Nucleus accumbens (tissue), 56 donors: ENCODE data around the gene KSR2.

Experiments used
- DNase-seq, 56 donors: peaks; one replicate each; lab custom pipeline; 2025; lab: John Stamatoyannopoulos, UW

Gene KSR2

DNA sequence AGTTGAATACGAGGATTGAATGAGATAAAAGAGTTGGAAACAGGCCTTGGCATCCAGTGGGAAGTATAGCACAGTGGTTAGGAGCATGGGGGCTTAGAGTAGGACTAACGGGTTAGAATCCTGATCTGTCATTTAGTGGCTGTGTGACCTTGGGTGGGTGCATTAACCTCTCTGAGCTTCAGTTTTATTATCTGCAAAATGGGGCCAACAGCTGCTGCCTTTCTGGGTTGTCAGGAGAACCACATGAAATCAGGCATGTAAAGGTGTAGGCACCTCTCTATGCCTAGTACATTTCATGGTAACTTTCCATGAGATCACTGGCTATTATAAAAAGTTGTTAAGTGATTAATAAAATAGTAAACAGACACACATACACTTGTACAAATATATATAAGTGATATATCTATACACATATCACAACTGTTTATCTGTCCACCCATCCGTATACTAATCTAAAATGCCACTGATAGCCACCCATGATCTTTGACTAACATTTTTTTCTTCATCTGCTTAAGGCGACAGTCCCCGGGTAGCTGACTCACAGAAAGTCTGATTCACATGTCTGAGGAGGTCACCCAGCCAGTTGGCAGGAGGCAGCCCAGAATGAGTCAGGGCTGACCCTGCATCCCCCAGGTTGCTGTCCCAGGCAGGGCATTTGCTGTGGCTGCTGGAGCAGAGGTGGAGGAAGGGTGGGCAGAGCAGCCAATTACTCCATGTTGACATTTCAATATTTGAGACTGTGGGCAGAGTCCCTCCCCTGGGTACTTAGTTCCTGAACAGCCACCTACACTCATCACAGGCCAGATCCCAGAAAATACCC lies 481.7 kb downstream of the KSR2 start:
- peak in 4 of 56 donors; percentile 3 to 8 (median 6) for DNase-seq

DNA sequence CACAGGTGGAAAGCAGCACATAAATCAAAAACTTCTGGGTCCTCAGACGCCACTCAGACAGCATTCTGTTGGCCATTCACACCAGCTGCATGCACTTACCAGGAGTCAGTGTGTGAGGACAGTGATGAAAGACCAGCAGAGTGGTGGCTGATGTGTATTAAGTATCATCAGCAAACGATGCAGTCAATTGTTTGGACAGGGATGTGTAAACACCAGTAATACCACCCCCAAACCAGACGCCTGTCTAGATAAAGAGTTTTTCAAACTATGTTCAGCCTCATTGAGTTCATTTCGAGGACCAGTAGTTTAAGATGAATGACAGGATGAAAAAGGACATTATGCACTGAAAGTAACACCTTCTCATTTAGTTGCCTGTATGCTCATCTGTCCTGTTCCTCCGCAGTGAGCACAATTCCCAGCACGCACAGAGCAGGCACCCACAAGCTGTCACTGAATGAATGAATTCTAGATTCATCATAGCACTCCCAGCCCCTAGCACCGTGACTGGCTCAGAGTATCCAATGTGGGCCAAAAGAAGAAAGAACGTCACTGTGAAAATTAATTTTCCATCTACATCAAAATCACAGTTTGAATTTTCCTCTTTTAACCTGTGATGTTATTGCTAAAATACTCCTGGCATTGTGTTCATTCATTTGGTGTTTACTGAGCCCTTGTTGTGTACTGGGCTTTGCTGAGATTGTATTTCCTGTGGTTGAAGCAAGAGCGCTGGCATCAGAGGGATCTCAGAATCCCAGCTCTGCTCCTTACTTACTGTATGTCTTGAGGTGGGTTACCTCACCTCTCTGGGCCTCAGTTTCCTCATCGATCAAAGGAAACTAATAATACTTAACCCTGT lies 482.6 kb downstream of the KSR2 start:
- DNase-seq = peak in 12 of 56 donors; percentile 0 to 45 (median 7)

DNA sequence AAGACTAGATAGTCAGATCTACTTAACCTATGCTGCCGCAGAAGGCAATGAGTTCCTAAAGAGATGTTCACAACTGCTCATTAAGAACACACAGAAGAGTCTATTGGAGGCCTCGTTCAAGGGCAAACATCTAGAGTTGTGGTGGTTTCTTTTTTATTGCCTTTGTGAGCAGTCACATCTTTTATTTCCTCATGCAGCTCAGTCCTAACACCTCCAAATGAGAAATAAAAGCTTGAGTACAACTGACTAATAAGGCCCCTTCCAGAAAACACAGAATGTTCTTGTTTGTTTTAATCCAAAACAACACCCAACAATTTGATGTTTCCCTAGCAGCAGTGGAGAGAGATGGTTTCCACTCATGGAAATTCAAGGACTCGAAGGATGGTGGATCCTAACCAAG lies 483.9 kb downstream of the KSR2 start:
- no peak for DNase-seq

DNA sequence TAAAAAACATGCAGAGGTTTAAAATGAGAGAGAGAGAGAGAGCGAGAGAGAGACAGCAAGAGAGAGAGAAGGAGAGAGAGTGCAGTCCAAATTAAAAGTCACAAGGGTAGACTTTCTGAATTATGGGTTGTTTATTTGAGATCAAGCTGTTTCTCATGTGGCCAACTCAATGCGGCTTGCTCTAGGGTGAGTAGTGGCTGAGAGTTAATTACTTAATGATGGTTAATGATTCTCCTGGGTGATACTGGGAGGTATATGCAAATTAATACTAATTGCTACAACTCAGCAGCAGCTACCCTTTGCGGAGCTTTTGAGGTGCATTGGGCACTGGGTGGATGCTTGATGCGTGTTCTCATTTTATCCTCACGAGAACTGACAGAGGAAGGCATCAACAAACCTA lies 485.3 kb downstream of the KSR2 start:
- no peak for DNase-seq

DNA sequence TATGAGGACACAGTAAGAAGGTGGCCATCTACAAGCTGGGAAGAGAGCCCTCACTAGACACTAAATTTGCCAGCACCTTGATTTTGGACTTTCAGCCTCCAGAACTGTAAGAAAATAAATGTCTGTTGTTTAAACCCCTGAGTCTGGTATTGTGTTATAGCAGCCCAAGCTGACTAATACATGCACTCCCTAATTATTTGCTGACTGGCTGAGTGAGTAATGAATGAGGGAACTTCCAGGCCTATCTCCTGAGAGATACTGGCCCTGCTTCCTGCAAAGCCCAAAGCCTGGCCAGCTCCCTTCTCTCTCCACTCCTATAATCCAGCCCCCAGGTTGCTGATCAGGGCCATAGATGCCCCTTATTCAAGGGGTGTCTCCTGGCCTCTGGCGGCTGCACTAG lies 487.3 kb downstream of the KSR2 start:
- DNase-seq = no peak

DNA sequence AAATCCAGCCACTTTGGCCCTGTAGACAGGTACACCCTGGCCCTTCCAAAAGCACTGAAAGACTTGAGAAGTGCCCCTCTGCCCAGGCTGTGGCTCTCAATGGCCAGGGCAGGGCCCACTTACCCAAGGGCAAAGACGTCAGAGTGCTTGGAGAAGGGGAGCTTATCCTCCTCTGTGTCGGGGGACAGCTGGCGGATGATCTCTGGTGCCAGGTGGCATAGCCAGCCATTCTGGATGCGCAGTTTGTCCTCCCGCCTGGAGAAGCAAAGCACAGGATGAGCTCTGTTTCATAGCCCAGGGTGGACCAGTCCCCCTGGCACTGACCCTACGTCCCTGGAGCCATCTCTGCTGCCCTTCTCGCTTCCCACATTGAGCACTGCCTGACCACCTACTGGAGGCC lies 492.4 kb downstream of the KSR2 start:
- DNase-seq = no peak

DNA sequence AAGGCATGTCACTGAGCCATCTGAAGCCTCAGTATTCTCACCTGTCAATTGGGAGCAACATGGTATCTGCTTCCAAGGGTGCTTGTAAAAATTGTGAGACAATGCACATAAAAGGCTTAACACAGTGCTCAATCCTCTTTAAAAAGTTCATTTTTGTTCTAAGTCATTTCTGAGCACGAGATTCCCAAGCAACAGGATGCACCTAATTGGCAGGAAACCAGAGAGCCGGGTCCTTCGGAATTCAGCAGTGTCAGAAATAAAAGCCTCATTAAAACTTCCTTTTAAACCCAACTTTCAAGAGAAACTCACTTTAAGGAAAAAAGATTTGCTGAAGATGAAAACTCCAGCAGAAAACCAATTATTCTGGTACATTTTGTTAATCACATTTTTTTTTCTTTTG lies 494.9 kb downstream of the KSR2 start:
- no peak for DNase-seq

DNA sequence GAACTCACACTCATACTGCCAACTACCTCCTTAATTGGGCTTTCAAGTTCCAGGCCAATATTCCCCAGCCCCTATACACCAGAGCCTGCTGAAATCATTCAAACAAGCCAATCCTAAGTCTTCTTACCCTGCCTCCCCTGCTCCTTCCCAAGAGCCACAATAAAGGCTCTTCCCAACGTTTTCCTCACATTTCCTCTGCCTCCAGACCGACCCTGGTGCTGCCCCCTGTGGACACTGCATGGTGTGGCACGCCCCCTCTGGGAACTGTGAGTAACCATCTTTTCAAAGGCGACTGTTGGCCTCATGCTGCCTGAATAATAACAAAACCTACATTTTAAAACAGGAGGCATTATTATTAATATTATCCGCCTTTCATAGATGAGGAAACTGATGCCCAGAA lies 495.8 kb downstream of the KSR2 start:
- peak in 3 of 56 donors; percentile 0 to 15 (median 5) for DNase-seq

DNA sequence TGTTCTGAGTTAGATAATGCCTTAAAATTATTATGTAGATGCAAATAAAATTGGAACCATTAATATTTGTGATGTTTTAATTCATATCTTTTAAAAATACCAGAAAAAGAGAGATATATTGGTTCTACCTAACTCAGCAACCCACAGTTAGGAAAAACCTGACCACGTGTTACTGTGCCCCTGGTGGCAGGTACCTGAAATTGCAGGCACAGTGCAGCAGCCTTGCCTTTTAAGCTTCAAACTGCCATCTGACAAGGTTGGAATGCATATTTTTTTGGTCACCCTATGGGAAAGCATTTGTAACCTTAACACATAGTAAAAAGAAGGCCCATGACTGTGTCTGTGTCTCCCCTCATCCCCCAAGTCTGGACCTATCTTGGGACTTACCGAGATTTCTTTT lies 498.0 kb downstream of the KSR2 start:
- no peak for DNase-seq

DNA sequence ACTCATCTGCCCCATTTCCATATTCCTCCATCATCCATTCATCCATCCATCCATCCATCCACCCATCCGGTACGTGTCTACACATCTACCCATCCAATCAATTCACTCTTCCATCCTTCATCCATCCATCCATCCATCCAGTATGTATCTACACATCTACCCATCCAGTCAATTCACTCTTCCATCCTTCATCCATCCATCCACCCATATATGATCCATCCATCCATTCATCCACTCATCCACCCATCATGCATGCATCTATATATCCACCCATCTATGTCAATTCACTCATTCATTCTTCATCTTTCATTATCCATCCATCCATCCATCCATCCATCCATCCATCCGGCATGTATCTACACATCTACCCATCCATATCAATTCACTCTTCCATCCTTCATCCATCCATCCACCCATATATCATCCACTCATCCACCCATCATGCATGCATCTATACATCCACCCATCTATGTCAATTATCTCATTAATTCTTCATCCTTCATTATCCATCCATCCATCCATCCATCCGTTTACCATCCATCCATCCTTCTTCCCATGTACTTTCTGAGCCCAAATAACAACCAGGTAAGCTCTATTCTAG lies 498.8 kb downstream of the KSR2 start:
- DNase-seq = no peak

DNA sequence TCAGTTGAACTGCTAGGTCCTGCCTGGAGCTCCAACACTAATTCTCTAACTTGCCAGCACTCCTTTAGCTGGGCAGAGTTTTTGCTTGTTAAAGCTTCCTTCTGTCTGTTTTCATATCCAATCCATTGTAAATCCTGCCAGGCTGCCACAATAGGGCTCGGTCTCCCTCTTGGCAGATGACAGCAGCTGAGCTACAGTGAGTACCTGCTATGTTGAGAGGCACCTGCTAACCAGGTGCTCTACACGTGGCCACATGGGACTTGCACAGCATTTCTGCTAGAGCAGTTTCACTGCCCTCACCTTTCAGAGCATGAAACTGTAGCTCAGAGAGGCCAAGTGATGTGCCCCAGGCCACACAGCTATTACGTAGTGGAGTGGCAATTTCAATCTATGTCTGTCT lies 500.8 kb downstream of the KSR2 start:
- DNase-seq = no peak

DNA sequence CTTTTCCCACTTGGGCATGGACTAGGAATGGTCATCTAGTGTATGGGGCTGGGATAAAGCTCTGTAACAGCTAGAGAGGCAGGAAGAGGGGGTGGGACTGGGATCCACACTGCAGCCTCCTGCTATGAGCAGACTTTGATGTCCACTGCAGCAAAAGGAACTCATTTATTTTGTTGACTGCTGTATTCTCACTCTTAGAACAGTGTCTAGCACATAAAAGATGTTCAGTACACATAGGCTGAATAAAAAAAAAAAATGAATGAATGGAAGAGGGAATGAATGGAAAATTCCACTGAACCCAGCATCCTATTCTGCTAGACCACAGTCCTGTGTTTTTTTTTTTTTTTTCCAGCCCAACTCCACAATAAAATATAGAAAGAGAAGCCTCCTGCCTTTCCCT lies 501.2 kb downstream of the KSR2 start:
- no peak for DNase-seq

DNA sequence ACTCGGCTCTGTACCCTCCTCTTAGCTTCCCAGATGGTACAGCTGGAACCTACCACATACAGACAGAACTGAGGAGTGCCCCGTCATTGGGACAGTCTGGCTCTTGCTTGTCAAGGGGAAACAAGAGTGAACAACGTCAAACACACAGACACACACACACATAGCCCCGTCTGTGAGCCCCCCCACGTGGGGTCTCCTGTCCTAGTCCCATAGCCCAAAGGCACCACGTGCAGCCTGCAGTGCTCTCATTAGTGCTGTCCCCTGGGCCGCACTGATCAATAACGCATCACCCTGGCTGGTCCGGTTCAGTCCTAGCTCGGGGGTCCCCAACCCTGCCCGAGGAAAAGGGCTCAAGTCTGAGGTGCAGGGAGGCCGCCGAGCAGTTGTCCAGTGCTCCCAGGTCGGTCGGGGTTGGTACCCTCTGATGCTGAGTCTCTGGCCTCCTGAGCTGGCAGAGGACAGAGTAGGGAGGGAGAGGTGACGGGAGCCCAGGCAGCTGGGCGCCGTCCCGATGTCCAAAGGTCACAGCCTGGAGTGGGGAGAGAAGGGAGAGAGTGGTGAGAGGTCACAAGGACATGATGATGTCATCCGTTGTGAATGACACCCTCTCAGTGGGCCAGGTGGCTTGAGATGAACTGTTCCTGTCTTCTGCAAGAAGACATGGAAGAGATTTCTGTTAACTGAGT lies 502.0 kb downstream of the KSR2 start:
- DNase-seq = no peak

DNA sequence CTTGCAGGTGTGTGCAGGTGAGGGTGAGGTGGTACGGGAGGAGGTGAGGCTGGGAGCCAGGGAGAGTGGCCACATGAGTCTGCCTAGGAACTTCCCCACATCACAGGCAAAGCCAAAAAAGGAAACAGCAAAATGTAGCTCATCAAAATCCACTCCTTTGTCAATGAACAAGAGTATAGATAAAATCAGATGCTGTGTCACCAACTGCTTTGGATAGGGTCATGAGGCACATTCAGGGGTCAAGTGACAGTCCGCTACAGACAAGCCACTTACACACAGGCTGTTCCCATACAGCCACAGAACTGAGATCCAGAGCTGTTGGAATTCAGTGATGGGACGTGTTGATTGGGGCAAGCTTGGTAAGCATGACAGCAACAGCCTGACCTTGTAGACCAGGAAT lies 507.1 kb downstream of the KSR2 start:
- DNase-seq = no peak

DNA sequence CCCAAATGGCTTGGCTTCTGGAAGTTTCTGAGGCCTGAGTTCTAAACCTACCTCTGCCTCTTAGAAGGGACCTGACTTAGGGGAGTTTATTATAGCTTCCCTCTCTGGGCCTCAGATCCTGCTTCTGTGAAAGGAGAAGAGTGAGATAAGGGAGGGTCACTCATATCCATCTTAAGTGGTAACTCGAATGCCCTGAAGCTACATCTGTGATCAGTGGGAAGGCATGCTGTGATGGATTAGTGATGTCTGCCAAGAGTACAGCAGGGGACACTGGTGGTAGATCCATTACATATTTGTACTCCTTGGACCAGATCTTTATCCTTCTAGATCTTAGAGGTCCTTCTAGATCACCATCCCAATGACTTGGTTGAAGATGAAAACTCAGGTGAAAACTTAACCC lies 509.6 kb downstream of the KSR2 start:
- no peak for DNase-seq

DNA sequence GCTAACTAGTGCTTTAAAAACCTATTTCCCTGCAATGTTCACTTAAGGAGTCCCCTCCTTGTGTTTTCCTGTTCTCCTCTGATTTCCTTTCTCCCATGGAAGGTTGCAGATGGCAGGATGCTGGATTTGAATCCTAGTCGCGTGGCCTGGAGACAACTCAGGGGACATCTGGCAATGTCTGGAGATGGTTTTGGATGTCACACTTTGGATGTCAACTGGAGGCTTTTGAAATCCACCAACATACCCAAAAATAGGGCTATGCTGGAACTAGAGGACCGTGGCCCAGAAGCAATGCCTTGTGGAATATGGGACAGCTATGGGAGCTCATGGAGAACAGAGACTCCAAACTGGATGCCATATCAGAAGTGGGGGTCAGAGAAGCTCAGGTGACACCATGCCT lies 511.6 kb downstream of the KSR2 start:
- no peak for DNase-seq

DNA sequence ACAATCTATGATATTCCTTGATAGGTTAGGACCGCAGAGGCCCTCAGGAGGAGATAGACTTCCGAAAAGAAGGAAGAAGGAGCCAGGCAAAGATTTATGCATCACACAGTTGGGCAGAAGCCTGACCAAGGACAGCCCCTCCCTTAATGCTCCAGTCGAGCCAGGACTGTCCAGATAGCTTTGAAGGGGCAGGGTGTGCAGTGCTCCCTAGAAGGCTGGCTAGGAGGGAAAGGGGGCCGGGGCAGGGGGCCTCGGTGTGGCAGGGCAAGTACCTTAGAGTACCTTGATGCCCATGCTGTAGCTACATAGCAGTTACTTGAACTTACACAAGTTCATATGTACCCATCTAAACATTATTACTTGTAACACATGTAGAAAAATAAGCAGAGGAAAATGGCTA lies 512.7 kb downstream of the KSR2 start:
- DNase-seq = no peak

DNA sequence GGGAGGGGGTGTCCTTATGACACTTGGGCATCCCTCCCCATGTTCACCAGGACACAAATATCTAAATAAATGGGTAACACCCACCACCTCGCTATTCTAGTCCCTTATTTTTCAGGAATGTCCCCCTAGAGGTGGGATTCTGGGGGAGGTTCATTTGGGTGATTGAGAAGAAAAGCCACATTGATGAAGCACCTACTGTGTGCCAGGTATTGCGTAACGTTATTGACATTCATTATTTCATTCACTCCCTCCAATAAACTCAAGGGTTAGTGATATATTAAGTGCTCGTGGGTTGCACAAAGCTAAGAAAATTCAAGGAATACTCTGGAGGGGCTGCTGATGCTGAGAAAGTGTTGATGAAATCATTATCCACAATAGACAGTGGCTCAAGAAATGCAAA lies 514.8 kb downstream of the KSR2 start:
- no peak for DNase-seq

DNA sequence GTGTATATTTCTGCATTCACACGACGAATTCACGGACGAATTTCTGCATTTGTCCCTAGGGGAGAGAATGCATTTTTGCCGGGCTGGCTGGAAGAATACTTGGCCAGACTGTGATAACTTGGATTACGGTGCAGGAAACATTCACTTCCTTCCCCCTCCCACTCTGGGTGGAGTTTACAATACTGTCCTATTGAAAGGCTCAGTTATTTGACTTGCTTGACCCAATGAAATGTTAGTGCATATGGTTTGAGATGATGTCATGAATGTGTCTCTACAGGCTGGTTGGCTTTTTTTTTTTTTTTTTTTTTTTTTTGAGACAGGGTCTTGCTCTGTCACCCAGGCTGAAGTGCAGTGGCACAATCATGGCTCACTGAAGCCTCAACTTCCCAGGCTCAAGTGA lies 516.7 kb downstream of the KSR2 start:
- DNase-seq = no peak

DNA sequence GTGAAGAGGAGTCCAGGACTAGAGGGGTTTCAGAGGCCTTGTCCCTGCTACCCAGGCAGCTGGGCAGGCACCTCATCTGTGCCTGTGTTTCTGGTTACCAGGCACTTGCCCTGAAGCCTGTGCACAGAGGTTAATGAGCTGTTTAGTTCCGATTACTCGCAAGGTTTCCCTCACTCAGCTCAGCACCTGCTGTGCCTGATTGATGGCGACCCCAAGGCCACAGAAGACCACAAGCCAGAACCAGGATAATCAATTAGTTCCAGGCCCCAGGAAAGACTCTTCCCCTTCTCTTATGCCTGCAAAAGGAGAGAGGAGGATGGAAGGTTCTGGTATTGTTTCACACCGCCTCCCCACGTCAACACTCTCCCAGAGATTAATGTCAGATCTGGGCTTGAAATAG lies 518.6 kb downstream of the KSR2 start:
- DNase-seq = no peak
